Articular chondrocyte of knee joint (primary cell): ENCODE measurements around the gene TSPYL6. TPM values are rescaled to one million over a fixed set of nuclear protein-coding genes. Genes with fewer than 3 reads are reported as not detected.

Experiments
- total RNA-seq: library from RNA; depleted of rRNA; stranded (reverse); fragments of >200 nt; gene quantifications from 2 replicates; pipeline ENCODE4 v1.2.3, GENCODE V29; 2012

TSPYL6 gene
- under 0.01 TPM in 1 of 2 replicates, not detected in the other for total RNA-seq

DNA sequence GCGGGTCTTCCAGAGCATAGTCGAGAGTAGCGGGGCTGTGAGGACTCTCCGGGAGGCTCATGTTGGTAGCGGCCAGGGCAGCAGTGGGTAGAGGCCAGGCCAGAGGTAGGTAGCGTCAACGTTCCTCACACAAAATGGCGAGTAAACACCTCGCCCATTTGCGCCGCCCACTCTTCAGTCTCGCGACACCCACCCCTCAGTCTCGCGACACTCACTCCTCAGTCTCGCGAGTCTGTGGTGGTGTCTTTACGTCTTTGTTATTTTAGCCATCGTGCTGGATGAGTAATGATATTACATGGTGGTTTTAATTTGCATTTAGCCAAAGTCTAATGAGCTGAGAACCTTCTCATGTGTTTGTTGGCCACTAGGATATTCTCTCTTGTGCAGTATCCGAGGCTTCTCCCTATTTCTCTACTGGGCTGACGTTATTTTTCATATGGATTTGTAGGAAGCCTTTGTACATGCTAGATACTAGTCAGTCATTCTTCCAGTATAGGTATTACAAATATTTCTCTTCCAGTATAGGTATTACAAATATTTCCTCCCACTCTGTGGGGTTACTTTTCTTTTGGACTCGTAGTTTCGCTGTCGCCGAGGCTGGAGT, at the start of gene TSPYL6:
TSS of gene TSPYL6 (minus strand) at position 139 of the 604 bp plus-strand sequence. CDS start at position 61, 78 bp downstream.

Other genes starting within 250 kb of the TSPYL6 start
- gene ACYP2, start 140.6 kb downstream of the TSPYL6 start, total RNA-seq: 12.5 and 22.4 TPM in 2 replicates
- 275 and 355 TPM in 2 replicates for gene SPTBN1, start 200.1 kb upstream of the TSPYL6 start, total RNA-seq